Measurements from ENCODE around the gene BRINP3.

- no peak for TF ChIP-seq CTCF (IDR thresholded peaks at IDR 0.05)
- TF ChIP-seq RELA (CRISPR knock-in tag; IDR thresholded peaks at IDR 0.05; ENCODE audit: borderline replicate concordance), result no peak
- no peak for TF ChIP-seq MAX (CRISPR knock-in tag; IDR thresholded peaks at IDR 0.05)
These were observed 41.0 kb downstream of the BRINP3 start for GRCh38 chr1:190436615-190437014.

All from WTC11 (cell line).